MCF 10A (cell line): ENCODE results near the gene PARL. TPM values are rescaled to one million over a fixed set of nuclear protein-coding genes. Genes with fewer than 3 reads are reported as not detected.

Experiments used
- BruUV-seq: library from RNA; stranded (reverse); fragments of 400-500 nt; replicated peaks from 2 replicates; lab custom pipeline; 2021; lab: Mats Ljungman, UMichigan
- CTCF ChIA-PET: fragments of 300-600 bp; sonication (Branson Sonifier 250); formaldehyde crosslinking; extraction: SDS; loops from one replicate; lab custom pipeline; 2021; ENCODE audit warnings: antibody characterized with exemption, inconsistent platforms; lab: Yijun Ruan, JAX
- POLR2A ChIA-PET: fragments of 300-600, 350-650 bp; sonication (Branson Sonifier 250); formaldehyde crosslinking; extraction: SDS; loops from one replicate; lab custom pipeline; 2020; ENCODE audit warnings: antibody characterized with exemption, inconsistent platforms; lab: Yijun Ruan, JAX
- DNase-seq: peaks from one replicate; pipeline ENCODE4 v3.0.0-alpha.2; 2018; ENCODE audit not compliant: unreplicated experiment
- H3K27ac Mint-ChIP-seq: one replicate; pipeline ENCODE4 v1.8.0; 2022; ENCODE audit warnings: mild to moderate bottlenecking, low read depth, mixed read lengths; ENCODE audit not compliant: unreplicated experiment
- H3K27me3 Mint-ChIP-seq: one replicate; pipeline ENCODE4 v1.8.0; 2022; ENCODE audit warnings: mixed read lengths; ENCODE audit not compliant: insufficient read depth, unreplicated experiment
- H3K36me3 Mint-ChIP-seq: one replicate; pipeline ENCODE4 v1.8.0; 2022; ENCODE audit warnings: mild to moderate bottlenecking, moderate library complexity, mixed read lengths; ENCODE audit not compliant: insufficient read depth, unreplicated experiment
- H3K4me1 Mint-ChIP-seq: one replicate; pipeline ENCODE4 v1.8.0; 2022; ENCODE audit warnings: mixed read lengths; ENCODE audit not compliant: insufficient read depth, unreplicated experiment
- H3K4me3 Mint-ChIP-seq: one replicate; pipeline ENCODE4 v1.8.0; 2022; ENCODE audit warnings: mild to moderate bottlenecking, moderate library complexity, mixed read lengths; ENCODE audit not compliant: unreplicated experiment
- H3K9me3 Mint-ChIP-seq: one replicate; pipeline ENCODE4 v1.8.0; 2022; ENCODE audit warnings: mixed read lengths; ENCODE audit not compliant: unreplicated experiment
- intact Hi-C: fragments of 100-400 bp; cut with micrococcal nuclease; formaldehyde crosslinking; loops from 2 replicates; pipeline ENCODE4 v1.14.1; 2022
- total RNA-seq: library from RNA; stranded (reverse); gene quantifications from 2 replicates; pipeline ENCODE4 v1.2.3, GENCODE V29; 2022
- TF ChIP-seq, protein P1 (sequence below): fragments of 200-600 bp; IDR thresholded peaks from one replicate; pipeline ENCODE4 v1.8.0; 2022; ENCODE audit warnings: antibody characterized with exemption, mild to moderate bottlenecking; ENCODE audit not compliant: unreplicated experiment

PARL gene
- total RNA-seq, 1 experiment from 2014 or later = 88.0 TPM

DNA sequence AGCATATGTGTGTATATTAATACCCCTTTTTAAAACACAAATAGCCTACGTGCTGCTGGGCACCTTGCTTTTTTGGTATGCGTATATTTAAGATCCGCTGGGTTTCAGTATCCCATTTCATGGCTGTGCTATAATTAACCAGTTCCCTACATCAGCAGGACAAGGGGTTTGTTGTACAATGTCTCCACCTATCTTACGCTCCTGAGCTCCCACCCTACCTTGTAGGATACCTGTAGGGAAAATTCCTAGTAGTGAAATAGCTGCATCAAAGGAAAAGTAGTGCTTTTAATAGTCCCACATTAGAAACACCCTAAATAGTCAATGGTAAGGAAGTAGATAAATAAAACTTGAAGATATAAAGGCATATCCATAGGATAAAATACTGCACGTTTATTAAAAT, 60.7 kb downstream of the PARL start:
- peak overlapping the region; percentile 56 for H3K4me3 Mint-ChIP-seq
- TF ChIP-seq, protein P1, sequence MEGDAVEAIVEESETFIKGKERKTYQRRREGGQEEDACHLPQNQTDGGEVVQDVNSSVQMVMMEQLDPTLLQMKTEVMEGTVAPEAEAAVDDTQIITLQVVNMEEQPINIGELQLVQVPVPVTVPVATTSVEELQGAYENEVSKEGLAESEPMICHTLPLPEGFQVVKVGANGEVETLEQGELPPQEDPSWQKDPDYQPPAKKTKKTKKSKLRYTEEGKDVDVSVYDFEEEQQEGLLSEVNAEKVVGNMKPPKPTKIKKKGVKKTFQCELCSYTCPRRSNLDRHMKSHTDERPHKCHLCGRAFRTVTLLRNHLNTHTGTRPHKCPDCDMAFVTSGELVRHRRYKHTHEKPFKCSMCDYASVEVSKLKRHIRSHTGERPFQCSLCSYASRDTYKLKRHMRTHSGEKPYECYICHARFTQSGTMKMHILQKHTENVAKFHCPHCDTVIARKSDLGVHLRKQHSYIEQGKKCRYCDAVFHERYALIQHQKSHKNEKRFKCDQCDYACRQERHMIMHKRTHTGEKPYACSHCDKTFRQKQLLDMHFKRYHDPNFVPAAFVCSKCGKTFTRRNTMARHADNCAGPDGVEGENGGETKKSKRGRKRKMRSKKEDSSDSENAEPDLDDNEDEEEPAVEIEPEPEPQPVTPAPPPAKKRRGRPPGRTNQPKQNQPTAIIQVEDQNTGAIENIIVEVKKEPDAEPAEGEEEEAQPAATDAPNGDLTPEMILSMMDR = no peak
- H3K36me3 Mint-ChIP-seq = peaks cover 8% of the 10 kb centered on the region
- POLR2A ChIA-PET = interaction anchor here (1.0 kb wide), 1 partner anchor 11 kb away, joined by 4 read pairs; no protein-coding TSS in a partner anchor
- BruUV-seq = no TSS peak
- CTCF ChIA-PET = interaction anchor here (0.6 to 1.9 kb wide), 3 partner anchors 24 to 61 kb away, joined by 3 to 10 read pairs (median 4); partner anchors contain the start of gene PARL
- H3K9me3 Mint-ChIP-seq = no peaks in the 10 kb centered on the region
- intact Hi-C loops = loop anchor here (2.0 kb wide), 1 partner anchor 61 kb away; the partner anchor contains the start of gene PARL
- no peak for DNase-seq
- H3K4me1 Mint-ChIP-seq = no peaks in the 10 kb centered on the region
- H3K27ac Mint-ChIP-seq = no peak overlapping the region
- H3K27me3 Mint-ChIP-seq = no peaks in the 10 kb centered on the region

DNA sequence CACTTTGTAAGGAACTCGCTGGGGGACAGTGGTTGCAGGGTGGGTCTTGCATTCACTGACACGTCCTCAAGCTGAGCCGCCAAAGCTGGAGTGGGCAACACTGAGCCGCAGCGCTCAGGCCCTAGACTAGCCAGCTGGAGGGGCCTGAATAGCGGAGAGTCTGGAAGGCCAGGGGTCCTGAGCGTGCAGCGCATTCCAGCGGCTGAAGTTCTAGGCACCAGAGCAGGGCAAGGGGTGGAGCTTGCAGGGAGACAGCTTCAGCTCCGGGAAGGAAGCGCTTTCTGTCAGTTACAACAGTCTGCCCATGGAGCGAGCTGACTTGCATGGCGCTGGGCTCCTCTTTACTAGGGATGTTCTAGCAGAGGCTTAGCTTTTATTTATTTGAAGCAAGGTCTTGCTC, 62.0 kb downstream of the PARL start:
- TF ChIP-seq, protein P1 = no peak
- POLR2A ChIA-PET = interaction anchor here (1.0 kb wide), 1 partner anchor 9 kb away, joined by 3 read pairs; no protein-coding TSS in a partner anchor

DNA sequence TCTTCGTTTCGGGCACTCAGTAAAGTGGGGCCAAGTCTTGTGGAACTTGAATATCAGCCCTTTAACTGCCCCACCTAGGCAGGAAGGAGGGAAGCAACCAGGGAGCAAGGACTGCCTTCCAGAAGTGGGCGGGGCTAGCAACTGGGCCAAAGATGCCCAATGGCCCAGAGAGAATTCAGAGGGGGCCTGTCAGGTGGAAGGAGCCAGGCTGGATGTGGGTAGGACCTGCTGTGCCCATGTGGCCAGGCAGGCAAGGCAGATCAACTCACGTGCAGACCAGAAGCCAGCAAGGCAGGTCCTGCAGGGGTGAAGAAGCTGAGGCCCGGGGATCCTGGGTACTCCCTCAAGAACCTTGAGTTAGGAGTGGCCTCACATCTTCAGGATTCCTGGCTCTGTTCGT, 64.8 kb downstream of the PARL start:
- ChIA-PET CTCF (interaction anchor here (0.6 kb wide), 1 partner anchor 1055 kb away, joined by 5 read pairs; no protein-coding TSS in a partner anchor), POLR2A (no interaction called here)
- DNase-seq = no peak
- H3K9me3 Mint-ChIP-seq = no peaks in the 10 kb centered on the region
- H3K4me3 Mint-ChIP-seq = no peak overlapping the region
- H3K27me3 Mint-ChIP-seq = no peaks in the 10 kb centered on the region
- TF ChIP-seq, protein P1 = no peak
- H3K27ac Mint-ChIP-seq = no peak overlapping the region
- H3K36me3 Mint-ChIP-seq = no peaks in the 10 kb centered on the region
- no peaks in the 10 kb centered on the region for H3K4me1 Mint-ChIP-seq
- intact Hi-C loops = no loop called here
- BruUV-seq = no TSS peak

More for the DNA sequence above, 62.0 kb downstream of the PARL start:
- Mint-ChIP-seq H3K4me1 (no peaks in the 10 kb centered on the region), H3K36me3 (no peaks in the 10 kb centered on the region), H3K4me3 (no peak overlapping the region), H3K9me3 (no peaks in the 10 kb centered on the region), H3K27ac (no peak overlapping the region), H3K27me3 (no peaks in the 10 kb centered on the region)
- CTCF ChIA-PET = interaction anchor here (0.5 to 1.9 kb wide), 2 partner anchors 62 to 72 kb away, joined by 3 to 10 read pairs; partner anchors contain the start of gene PARL
- no peak for DNase-seq
- intact Hi-C loops = no loop called here
- no TSS peak for BruUV-seq

DNA sequence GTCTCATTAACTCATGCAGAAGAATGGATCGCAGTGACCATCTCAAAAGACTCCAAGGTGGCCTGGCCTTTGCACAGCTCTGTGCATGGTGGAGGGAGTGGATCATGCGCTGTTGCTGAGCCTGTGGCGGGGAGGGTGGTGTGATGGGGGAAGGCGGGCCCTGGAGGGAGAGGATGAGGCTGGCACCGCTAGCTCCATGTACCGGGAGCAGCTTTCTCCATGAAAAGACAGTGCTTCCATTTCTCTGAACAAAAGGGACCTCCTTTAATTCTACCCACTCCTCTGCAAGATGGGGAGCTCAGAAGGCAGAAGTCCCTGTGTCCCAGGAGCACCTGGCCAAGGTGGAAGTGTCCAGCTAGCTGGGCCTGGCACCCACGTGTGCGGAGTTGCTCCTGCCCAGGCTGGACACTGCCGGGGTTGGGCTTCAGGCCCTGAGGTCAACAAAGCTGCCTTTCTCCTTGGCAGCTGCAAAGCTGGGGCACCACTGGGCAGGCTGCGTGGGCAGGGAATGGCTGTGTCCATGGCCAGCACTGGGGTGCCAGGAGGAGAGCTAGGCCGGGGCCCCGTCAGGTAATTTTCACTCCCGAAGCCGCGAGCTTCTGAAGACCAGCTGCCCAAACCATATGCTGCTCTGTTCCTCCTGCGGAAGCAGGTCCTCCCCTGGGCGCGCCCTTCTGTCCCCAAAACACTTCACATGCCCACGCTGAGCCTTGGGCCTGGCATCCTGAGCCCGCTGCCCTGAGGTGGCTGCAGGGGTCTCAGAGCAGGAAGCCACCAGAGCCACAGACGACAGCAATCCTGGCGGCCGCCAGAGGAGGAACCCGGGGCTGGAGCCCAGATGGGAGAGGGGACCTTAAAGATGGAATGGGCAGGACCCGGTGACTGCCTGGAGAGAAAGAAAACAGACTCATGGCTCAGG, 65.7 kb downstream of the PARL start:
- Mint-ChIP-seq H3K27me3 (no peaks in the 10 kb centered on the region), H3K9me3 (no peaks in the 10 kb centered on the region), H3K4me1 (no peaks in the 10 kb centered on the region), H3K36me3 (peaks cover 7% of the 10 kb centered on the region), H3K4me3 (no peak overlapping the region), H3K27ac (no peak overlapping the region)
- intact Hi-C loops = no loop called here
- TF ChIP-seq, protein P1 = no peak
- POLR2A ChIA-PET = interaction anchor here (0.9 kb wide), 1 partner anchor 23 kb away, joined by 3 read pairs; no protein-coding TSS in a partner anchor
- no peak for DNase-seq
- CTCF ChIA-PET = interaction anchor here (0.7 kb wide), 1 partner anchor 23 kb away, joined by 3 read pairs; no protein-coding TSS in a partner anchor
- no TSS peak for BruUV-seq
